ENCODE results near the gene GFER.
"Not testable (repeated sequence)": the region's sequence is repeated elsewhere in the genome, so short reads cannot be mapped to it uniquely, and the experiment has no call there.

The GFER gene

DNA sequence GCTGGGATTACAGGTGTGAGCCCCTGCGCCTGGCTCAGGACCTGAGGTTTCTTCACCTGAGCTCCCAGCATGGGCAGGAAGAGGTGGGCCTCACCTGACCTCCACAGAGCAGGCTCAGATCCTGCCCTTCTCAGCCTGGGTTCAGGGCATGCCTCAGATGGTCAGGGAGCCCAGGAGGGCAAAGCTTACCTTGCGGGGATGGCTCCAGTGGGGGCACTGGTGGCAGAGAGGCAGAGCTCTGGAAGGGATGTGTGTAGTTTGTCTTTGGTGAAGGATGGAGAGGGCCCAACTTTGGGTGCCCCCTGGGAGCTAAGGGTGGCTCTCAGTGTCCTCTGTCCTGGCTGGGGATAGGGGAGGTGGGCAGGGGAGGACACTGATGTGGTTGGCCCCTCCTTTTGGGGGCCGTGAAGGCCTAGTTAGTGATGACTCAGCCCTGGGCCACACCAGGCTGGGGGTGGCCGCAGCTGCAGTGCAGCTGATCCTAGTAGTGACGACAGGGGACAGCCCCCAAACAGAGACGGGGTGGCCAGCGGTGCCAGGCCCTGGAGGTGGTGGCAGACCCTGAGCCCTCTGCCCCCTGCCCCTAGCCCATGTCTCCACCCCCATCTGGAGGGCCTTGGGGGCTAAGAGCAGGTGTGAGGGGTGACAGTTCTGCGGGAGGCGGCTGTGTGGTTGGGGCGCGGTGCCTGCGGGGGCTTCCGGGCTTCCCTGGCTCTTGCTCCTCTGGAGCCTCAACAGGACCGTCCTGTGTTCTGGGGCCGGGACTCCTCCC is 48.5 kb downstream of the GFER start:
- no peak overlapping the region for H3K27ac ChIP-seq
- TF ChIP-seq, protein P1, sequence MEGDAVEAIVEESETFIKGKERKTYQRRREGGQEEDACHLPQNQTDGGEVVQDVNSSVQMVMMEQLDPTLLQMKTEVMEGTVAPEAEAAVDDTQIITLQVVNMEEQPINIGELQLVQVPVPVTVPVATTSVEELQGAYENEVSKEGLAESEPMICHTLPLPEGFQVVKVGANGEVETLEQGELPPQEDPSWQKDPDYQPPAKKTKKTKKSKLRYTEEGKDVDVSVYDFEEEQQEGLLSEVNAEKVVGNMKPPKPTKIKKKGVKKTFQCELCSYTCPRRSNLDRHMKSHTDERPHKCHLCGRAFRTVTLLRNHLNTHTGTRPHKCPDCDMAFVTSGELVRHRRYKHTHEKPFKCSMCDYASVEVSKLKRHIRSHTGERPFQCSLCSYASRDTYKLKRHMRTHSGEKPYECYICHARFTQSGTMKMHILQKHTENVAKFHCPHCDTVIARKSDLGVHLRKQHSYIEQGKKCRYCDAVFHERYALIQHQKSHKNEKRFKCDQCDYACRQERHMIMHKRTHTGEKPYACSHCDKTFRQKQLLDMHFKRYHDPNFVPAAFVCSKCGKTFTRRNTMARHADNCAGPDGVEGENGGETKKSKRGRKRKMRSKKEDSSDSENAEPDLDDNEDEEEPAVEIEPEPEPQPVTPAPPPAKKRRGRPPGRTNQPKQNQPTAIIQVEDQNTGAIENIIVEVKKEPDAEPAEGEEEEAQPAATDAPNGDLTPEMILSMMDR (conservative IDR thresholded peaks at IDR 0.05) = no peak

DNA sequence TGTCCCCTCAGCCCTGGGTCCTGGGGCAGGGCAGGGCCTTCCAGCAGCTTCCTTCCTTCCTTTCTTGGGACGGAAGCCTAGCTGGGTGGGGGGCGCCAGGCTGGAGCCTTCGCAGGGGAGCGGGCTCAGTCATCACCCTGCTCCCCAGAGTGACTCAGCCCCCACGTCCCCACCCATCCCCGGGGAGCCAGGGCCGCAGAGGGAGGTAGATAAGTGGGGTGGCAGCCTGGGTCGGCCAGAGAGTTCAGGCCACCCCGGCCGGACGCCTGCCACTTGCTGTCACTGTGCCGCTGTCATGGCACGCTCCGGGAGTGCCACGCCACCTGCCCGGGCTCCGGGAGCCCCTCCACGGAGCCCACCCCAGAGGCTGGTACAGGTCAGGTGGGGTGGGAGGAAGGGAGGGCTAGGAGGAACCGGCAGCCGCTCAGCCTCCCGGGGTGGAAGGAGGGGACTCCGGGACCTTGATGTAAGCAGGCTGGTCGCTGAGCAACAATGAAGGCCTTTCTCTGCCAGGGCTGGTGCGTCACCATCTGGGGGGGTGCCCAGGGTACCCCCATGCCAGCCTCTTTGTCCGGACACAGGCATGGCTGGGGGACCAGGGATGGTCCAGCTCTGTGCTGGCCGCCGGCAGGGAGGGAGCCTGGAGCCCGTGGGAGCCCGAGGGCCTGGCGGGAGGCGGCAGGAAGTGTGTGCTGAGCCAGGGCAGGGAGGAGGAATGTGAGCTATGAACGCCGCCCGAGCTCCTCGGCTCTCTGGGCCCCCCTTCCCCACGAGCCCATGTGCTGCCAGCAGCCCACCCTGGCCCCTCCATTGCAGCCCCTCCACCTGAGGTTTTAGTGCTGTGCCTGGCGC is 49.3 kb downstream of the GFER start:
- TF ChIP-seq, protein P1 (conservative IDR thresholded peaks at IDR 0.05) = no peak
- H3K27ac ChIP-seq = no peak overlapping the region

DNA sequence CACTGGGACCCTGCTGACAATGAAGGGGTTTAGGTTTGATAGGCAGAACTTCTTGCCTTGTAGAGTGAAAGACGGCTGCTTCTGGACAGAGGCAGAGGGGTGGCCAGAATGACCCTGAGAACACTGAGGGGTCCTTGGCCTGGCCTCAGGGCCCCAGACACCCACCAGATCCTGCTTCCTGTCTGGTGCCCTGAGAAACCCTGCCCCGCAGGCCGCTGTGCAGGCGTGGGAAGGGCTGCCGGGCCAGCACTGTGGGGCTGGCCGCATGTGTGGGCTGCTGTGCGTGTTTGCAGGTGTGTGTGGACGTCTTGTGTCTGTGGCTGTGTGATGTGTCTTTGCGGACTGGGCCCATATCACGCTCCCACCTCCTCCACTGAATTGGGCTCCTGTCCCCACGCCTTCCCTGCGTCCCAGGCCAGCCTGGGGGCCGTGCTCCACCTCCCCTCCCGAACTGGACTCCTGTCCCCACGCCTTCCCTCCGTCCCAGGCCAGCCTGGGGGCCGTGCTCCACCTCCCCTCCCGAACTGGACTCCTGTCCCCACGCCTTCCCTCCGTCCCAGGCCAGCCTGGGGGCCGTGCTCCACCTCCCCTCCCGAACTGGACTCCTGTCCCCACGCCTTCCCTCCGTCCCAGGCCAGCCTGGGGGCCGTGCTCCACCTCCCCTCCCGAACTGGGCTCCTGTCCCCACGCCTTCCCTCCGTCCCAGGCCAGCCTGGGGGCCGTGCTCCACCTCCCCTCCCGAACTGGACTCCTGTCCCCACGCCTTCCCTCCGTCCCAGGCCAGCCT is 50.1 kb downstream of the GFER start:
- H3K27ac ChIP-seq = not testable (repeated sequence)

DNA sequence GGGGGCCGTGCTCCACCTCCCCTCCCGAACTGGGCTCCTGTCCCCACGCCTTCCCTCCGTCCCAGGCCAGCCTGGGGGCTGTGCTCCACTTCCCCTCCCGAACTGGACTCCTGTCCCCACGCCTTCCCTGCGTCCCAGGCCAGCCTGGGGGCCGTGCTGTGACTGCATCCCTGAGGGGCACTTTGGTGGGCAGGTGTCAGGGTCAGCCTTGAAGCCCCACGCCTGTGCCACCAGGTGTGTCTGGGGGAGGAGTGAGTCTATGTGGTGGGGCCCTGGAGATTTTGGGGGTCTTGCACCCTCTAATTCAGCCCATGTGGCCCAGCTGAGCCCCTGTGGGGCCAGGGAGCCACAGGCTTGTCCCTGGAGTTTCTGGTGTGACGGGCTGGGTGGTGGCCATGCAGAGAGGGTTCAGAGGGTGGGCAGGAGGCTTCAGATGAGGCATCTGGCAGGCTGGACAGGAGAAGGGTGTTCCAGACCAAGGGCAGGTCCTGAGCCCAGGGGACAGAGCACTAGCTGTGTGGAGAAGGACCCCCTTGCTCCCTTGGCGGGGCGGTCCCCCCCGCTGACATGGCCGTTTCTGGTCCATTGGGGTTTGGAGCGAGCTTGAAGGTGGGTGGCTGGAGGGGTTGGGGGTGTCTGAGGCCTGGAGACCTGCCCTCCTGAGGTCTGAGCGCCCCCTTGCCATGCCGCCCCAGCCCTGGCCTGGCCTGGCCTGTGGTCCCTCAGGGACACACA is 50.9 kb downstream of the GFER start:
- TF ChIP-seq, protein P1 (conservative IDR thresholded peaks at IDR 0.05) = no peak
- H3K27ac ChIP-seq = peak overlapping the region; percentile 43

DNA sequence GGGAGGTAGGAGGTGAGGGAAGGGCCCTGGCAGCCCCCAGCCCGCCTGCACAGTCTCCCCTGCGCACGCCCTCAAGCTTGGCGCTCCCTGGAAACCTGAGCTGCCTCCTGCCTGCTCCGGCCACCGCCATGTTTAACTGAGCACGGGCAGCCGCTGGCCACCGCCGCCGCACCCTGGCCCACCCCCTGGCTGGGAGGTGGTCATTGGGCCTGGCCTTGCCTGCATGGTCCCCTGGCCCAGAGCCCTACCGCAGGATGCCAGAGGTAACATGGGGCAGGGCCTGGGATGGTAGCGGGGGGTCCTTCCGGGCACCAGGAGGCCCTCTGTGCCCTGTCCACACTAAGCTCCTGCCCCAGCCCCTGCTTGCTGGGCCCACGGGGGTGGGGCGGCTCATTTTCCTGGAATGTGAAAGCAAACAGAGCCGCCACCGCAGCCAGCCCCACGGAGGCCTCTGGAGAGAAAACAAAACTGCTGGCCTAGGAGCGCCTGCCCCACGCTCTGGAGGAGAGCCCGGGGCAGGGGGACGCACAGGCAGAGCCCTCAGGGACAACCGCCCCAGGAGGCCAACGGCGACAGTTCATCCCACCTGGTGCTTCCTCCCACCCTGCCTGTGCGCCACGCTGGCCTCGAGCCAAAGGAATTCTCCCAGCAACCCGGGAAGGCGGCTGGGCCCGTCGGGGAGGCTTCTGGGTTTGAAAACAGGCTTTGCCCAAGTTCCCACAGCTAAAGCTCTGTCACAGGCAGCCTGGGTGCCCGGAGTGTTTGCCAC is 51.6 kb downstream of the GFER start:
- peak overlapping the region; percentile 43 for H3K27ac ChIP-seq
- TF ChIP-seq, protein P1 (conservative IDR thresholded peaks at IDR 0.05) = no peak

DNA sequence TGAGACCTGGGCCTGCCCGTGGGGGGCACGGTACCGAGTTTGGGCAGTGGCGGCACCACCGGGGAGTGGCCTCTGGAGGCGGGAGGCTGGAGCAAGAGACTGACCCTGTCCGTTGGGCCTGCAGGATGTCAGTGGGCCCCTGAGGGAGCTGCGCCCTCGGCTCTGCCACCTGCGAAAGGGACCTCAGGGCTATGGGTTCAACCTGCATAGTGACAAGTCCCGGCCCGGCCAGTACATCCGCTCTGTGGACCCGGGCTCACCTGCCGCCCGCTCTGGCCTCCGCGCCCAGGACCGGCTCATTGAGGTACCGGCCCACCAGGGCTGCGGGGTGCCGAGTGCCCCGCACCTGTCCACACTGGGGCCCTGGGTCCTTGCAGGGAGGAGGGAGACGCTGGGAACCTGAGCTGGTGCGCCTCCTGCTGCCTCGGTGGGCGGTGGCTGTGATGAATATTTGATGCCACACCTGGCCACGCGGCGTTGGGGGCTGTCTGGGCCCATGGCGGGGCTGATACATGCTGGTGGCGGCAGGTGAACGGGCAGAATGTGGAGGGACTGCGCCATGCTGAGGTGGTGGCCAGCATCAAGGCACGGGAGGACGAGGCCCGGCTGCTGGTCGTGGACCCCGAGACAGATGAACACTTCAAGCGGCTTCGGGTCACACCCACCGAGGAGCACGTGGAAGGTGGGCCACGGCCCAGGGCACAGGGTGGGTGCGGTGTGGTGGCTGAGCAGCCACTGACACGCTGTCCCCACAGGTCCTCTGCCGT is 52.4 kb downstream of the GFER start:
- TF ChIP-seq, protein P1 (conservative IDR thresholded peaks at IDR 0.05) = no peak
- peak overlapping the region; percentile 43 for H3K27ac ChIP-seq
